Thoracic aorta (tissue), 2 donors: ENCODE results near the gene COL17A1. TPM values are rescaled to one million over a fixed set of nuclear protein-coding genes. Genes with fewer than 3 reads are reported as not detected.

Source experiments
- ATAC-seq: fragments of 150-250 bp; one replicate; pipeline ENCODE4 v1.8.0; 2017; ENCODE audit warnings: low read depth; ENCODE audit not compliant: insufficient number of reproducible peaks, low FRiP score
- DNase-seq: peaks from one replicate; pipeline ENCODE4 v3.0.0-alpha.2; 2020; ENCODE audit warnings: low spot score
- H3K27ac ChIP-seq, 2 donors: fragments of 200-600 bp; sonication (generic); 1 replicate in 1 of 2; 2 replicates in 1 of 2; pipeline ENCODE4 v1.5.1; 2016; ENCODE audit warnings: mild to moderate bottlenecking in 2 of 2, moderate library complexity in 2 of 2
- H3K27me3 ChIP-seq: fragments of 200-600 bp; sonication (generic); replicated peaks from 2 replicates; pipeline ENCODE4 v1.6.0; 2016; ENCODE audit warnings: mild to moderate bottlenecking; ENCODE audit not compliant: insufficient read depth
- H3K36me3 ChIP-seq: fragments of 200-600 bp; sonication (generic); one replicate; pipeline ENCODE4 v1.5.1; 2016
- H3K4me1 ChIP-seq, 2 donors: fragments of 200-600 bp; sonication (generic); 1 replicate in 1 of 2; 2 replicates in 1 of 2; pipeline versions ENCODE4 v1.5.1 to v1.6.0; 2016; ENCODE audit warnings: low read depth in 2 of 2, mild to moderate bottlenecking in 1 of 2; ENCODE audit not compliant: control insufficient read depth in 1 of 2
- H3K4me3 ChIP-seq: fragments of 200-600 bp; sonication (generic); 2 replicates; pipeline ENCODE4 v1.5.1; 2016; ENCODE audit warnings: mild to moderate bottlenecking
- H3K9me3 ChIP-seq: fragments of 200-600 bp; sonication (generic); 2 replicates; pipeline ENCODE4 v1.5.1; 2016
- total RNA-seq, 2 donors: library from RNA; depleted of rRNA; stranded (reverse); fragments of >200 nt; gene quantifications; one replicate each; pipeline versions ENCODE4 v1.1.0 to v1.2.3, GENCODE V29; 2016
- TF ChIP-seq, protein P1 (sequence below): fragments of 200-600 bp; sonication (generic); IDR thresholded peaks from one replicate; pipeline ENCODE4 v1.5.1; 2019; ENCODE audit warnings: antibody characterized with exemption

Gene COL17A1
- total RNA-seq, 2 donors from 2014 or later, result 0.49 to 0.95 TPM

DNA sequence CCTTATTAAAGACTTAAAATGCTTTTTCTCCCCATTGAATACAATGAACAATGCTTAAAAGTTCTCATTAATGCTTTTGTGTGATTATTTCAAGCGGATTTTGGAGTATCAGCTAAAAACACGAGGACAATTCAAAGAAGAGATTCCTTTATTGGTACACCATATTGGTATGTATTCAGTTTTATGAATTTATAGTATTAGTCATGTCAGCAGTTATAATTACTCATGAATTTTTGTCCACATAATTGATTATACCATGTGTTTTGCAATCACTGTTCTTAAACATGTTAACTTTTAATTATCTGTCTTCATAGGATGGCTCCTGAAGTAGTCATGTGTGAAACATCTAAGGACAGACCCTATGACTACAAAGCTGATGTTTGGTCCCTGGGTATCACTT is 86.9 kb downstream of the COL17A1 start:
- TF ChIP-seq, protein P1, sequence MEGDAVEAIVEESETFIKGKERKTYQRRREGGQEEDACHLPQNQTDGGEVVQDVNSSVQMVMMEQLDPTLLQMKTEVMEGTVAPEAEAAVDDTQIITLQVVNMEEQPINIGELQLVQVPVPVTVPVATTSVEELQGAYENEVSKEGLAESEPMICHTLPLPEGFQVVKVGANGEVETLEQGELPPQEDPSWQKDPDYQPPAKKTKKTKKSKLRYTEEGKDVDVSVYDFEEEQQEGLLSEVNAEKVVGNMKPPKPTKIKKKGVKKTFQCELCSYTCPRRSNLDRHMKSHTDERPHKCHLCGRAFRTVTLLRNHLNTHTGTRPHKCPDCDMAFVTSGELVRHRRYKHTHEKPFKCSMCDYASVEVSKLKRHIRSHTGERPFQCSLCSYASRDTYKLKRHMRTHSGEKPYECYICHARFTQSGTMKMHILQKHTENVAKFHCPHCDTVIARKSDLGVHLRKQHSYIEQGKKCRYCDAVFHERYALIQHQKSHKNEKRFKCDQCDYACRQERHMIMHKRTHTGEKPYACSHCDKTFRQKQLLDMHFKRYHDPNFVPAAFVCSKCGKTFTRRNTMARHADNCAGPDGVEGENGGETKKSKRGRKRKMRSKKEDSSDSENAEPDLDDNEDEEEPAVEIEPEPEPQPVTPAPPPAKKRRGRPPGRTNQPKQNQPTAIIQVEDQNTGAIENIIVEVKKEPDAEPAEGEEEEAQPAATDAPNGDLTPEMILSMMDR, result no peak
- DNase-seq (no peak), ATAC-seq (no peak)
- no peaks in the 10 kb centered on the region for H3K9me3 ChIP-seq
- no peak overlapping the region for H3K27ac ChIP-seq
- no peaks in the 10 kb centered on the region for H3K4me1 ChIP-seq
- H3K27me3 ChIP-seq, result no peaks in the 10 kb centered on the region
- H3K4me3 ChIP-seq, result no peak overlapping the region
- peaks cover 28% of the 10 kb centered on the region for H3K36me3 ChIP-seq

DNA sequence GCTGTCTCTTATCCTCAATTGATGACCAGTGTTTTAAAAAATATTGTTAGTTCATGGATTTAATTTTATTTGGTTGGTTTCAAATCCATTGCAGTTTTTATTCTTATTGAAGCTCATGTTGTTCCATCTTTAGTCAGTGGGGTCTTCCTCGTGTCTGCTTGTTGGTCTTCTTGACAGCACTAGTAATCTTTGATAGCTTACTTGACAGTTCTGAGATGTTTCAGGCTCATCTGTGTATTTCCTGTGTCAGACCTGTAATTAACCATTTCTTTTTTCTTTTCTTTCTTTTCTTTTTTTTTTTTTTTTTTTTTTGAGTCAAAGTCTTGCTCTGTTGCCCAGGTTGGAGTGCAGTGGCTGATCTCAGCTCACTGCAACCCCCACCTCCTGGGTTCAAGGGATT is 90.5 kb downstream of the COL17A1 start:
- TF ChIP-seq, protein P1, result no peak
- no peak for DNase-seq
- Histone ChIP-seq H3K27me3 (no peaks in the 10 kb centered on the region), H3K4me3 (no peak overlapping the region), H3K4me1 (peaks cover 0 to 5% of the 10 kb centered on the region in 2 donors), H3K9me3 (no peaks in the 10 kb centered on the region), H3K27ac (no peak overlapping the region), H3K36me3 (peaks cover 6% of the 10 kb centered on the region)
- no peak for ATAC-seq

GRCh38 chr10:103991393-103992128 is 94.1 kb downstream of the COL17A1 start:
- TF ChIP-seq, protein P1, result no peak
- peaks cover 3% of the 10 kb centered on the region for H3K36me3 ChIP-seq
- ATAC-seq, result no peak

DNA sequence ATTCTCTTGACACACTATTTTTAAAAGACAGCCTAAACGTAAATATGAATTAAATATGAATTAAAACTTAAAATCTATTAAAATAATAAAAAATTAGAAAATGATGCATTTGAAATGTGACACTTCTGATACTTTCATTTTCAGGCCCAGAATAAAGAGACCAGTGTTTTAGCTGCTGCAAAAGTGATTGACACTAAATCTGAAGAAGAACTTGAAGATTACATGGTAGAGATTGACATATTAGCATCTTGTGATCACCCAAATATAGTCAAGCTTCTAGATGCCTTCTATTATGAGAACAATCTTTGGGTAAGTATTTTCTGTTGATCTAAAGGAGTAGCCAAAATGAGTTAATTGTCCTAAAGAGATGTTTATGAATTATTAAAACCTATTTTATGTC is 95.1 kb downstream of the COL17A1 start:
- ATAC-seq (no peak), DNase-seq (no peak)
- TF ChIP-seq, protein P1, result no peak
- Histone ChIP-seq H3K4me1 (peaks cover 10 to 21% of the 10 kb centered on the region in 2 donors), H3K36me3 (peaks cover 3% of the 10 kb centered on the region), H3K27me3 (no peaks in the 10 kb centered on the region), H3K9me3 (no peaks in the 10 kb centered on the region), H3K27ac (no peak overlapping the region), H3K4me3 (no peak overlapping the region)

More at GRCh38 chr10:103991393-103992128, 94.1 kb downstream of the COL17A1 start:
- Histone ChIP-seq H3K4me1 (peaks cover 10 to 12% of the 10 kb centered on the region in 2 donors), H3K9me3 (no peaks in the 10 kb centered on the region), H3K27me3 (no peaks in the 10 kb centered on the region), H3K27ac (no peak overlapping the region), H3K4me3 (no peak overlapping the region)
- DNase-seq, result no peak

- no peaks in the 10 kb centered on the region for H3K9me3 ChIP-seq
- no peaks in the 10 kb centered on the region for H3K27me3 ChIP-seq
- peaks cover 3% of the 10 kb centered on the region for H3K36me3 ChIP-seq
- no peak for DNase-seq
- H3K4me1 ChIP-seq, result peaks cover 10 to 21% of the 10 kb centered on the region in 2 donors
- no peak overlapping the region for H3K27ac ChIP-seq
- H3K4me3 ChIP-seq, result no peak overlapping the region
- ATAC-seq, result no peak
- TF ChIP-seq, protein P1, result no peak
Observed at GRCh38 chr10:103990121-103990520, 95.6 kb downstream of the COL17A1 start.
